SK-MEL-5 (cell line): Measurements from ENCODE around the gene STX2. TPM values are rescaled to one million over a fixed set of nuclear protein-coding genes. Genes with fewer than 3 reads are reported as not detected.

Source experiments
- DNase-seq: peaks from one replicate; pipeline ENCODE4 v3.0.0-alpha.2; 2016; ENCODE audit warnings: low read depth, low spot score
- in situ Hi-C: cut with HindIII; loops from 2 replicates; pipeline ENCODE4 v1.10.0; 2016; ENCODE audit warnings: low sequenced_read_pairs, high pct_unique_total_duplicates, low pct_unique_long_range_greater_than_20kb
- total RNA-seq: library from RNA; depleted of rRNA; stranded (reverse); fragments of >200 nt; shearing (Covaris generic); gene quantifications from 2 replicates; pipeline ENCODE4 v1.2.3, GENCODE V29; 2014

Gene STX2
- total RNA-seq, 1 experiment from 2014 or later: 23.7 TPM

DNA sequence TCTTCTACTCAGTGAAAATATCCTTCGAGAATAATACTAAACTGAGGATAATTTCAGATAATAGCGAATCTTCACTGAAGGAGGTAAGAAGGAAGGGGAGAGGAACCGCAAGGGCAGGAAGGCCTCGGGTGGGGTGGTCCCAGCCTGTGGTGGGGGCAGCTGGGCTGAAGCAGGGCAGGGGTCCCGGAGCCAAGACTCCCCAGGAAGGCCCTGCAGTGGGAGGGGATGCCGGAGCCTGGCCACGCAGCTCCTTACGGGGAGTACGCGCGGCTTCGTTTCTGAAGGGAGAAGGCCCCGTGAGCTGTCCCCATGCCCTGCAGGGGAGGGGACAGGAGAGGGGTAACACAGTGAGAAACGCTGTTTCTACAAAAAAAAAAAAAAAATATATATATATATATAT lies 21.2 kb downstream of the STX2 start:
- in situ Hi-C loops: no loop called here

DNA sequence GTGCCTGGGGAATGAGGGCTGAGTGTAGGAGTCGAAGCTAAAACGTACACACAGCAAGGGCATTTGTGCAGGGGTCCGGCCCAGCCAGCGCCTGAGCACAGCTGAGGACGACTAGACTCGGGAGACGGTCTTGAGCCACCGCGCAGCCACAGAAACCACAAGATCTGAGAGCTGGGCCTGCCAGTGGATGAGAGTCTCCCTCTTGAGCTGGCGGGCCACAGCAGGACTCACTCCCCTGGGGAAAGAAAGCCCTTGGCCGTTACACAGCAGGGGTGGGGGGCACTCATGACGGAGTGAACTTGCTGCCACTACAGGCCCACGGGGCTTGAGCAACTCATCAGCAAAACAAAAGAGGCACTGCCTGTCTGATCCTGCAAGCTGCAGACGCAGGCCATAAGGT lies 23.0 kb downstream of the STX2 start:
- in situ Hi-C loops: no loop called here

More for the DNA sequence above, 21.2 kb downstream of the STX2 start:
- no peak for DNase-seq

DNA sequence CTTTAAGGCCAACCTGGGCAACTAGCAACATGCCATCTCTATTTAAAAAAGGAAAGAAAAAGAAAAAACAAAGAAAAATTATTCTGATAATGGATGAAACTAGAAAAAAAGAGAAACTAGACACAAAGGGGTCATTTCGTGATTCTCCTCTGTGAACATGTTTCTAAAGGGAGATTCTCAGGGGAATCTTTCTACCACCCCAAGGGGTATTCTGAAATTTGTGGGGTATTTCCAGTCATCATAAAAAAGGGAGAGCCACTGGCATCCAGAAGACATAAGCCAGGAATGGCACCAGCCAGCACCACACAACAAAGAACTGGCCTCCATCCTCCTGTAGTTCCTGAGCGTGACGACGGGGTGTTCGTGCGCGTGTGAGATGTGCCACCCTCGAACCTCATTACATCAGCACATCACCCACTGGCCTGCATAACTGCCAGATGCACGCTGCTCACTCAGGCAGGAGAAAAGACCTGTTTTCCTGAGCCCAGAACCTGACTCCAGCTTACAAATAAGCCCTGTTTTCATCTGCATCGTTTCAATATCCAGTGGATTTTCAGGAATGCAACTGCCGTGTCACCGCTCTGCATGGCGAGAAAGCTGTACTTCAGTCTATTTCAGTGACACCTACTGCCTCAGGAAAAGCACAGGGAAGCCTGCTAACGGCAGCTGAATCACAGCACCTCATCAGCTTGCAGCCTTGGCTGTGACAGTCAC lies 23.9 kb downstream of the STX2 start:
- no peak for DNase-seq
- in situ Hi-C loops: no loop called here

More for the DNA sequence above, 23.0 kb downstream of the STX2 start:
- no peak for DNase-seq

DNA sequence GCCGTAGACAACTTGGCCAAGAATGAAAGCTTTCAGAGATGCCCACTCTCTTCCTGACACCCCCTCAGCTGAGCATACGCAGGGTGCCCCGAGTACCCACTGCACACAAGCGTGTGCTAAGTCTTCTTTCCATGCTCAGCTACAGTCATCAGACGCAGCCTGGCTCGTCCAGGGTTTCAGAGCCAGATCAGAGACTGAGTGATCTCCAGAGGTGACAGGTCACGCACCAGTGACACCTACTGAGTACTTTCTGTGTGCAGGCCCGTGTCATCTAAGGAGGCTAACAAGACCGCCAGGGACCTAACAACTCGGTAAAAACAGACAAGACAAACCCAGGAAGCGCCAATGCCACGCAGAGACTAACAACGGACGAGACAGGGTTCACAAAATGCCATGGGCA lies 25.1 kb downstream of the STX2 start:
- no peak for DNase-seq
- in situ Hi-C loops: no loop called here

DNA sequence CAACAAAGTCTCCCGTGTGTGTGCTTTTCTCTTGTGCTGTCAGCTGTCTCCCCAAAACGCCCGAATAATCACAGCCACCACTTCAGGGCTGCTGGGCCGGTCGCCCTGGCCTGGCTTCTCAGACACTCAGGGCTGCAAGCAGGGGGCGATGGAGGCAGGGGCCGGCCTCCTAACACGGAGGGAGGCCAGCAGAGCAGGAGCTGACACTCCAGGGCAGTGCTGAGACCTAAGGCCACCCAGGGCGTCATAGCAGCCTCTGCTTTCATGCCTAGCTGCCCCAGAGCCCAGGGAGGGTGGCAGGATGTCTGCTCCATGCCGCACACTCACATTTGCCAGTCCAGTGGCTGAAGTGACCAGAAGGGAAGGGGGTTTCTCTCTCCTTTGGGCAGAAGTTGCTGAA lies 25.6 kb downstream of the STX2 start:
- in situ Hi-C loops: no loop called here
- DNase-seq: no peak

DNA sequence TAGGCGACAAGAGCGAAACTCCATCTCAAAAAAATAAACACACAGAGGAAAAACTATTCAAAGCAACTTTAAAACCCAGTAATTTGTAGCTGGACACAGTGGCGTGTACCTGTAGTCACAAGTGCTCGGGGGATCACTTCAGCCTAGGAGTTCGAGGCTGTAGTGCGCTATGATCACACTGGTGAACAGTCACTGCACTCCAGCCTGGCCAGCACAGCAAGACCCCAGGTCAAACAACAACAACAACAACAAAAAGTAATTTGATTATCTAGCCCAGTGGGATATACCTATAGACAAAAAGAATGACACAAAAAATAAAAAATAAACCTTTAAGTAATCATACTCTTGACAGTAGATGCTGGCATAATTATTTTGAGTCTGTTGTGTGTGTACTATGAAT lies 29.3 kb downstream of the STX2 start:
- no peak for DNase-seq
- in situ Hi-C loops: no loop called here

DNA sequence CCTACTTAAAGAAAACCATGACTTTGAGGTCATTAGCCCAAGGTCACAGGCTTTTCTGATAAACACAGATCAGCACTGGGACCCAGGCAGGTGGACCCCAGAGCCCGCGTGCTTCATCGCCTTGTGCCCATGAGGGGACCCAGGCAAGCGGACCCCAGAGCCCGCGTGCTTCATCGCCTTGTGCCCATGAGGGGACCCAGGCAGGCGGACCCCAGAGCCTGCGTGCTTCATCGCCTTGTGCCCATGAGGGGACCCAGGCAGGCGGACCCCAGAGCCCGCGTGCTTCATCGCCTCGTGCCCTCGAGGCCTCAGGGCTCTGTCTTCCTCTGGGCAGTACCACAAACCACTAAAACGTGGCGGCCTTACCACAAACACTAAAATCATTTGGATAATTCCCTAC lies 31.7 kb downstream of the STX2 start:
- in situ Hi-C loops: no loop called here
- no peak for DNase-seq

DNA sequence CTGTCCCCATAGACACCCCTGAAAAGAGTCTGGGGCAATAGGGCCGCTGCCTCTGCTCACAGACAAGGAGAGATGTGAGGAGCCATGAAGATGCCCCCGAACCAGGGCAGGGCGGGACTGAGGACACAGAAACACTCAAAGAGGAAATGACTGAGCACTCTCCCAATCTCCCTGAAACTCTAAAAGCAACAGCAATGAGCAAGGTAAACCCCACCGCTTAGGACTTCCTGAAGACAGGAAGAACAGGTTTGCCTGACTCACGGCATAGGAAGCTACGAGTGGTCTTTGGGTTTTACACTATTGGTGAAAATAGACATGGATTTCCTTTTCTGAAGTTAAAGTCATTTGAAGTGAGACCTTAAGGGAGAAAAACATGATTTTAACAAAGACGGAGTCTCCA lies 32.5 kb downstream of the STX2 start:
- in situ Hi-C loops: no loop called here

DNA sequence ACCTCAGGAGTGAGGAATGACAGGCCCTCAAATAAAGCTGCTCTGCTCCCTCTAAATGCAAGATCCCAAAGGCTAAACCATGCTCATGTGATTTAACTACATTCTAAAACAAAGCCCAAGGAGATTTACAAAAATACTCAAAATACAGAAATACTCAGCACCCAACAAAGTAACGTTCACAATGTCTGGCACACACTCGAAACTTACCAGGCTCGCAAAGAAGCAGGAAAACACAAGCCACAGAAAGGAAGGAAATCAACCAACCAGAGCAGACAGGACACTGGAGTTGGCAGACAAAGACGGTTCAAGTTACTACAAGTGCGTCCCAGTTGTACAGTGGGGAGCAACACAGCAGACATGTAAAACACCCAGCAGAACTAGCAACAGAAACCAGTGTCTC lies 33.4 kb downstream of the STX2 start:
- DNase-seq: no peak
- in situ Hi-C loops: no loop called here

More for the DNA sequence above, 32.5 kb downstream of the STX2 start:
- DNase-seq: no peak

DNA sequence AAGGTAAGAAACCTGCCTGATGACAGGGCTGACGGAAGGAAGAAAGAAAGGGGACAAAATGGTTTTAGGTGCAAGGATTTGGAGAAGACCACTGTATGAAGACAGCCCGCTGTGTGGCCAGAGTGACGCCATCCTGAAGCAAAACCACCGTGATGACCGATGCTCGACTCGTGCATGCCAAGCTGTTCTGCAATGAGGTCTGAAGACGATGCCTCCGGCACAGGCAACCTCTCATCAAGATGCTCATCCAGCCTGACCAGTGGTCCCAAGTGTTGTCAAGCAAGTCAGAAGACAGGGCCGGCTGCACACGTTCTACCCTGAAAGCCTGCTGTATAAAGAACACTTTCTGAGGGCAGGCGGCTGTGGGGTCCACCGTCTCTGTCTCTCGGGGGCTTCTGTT lies 34.8 kb downstream of the STX2 start:
- DNase-seq: no peak
- in situ Hi-C loops: no loop called here

DNA sequence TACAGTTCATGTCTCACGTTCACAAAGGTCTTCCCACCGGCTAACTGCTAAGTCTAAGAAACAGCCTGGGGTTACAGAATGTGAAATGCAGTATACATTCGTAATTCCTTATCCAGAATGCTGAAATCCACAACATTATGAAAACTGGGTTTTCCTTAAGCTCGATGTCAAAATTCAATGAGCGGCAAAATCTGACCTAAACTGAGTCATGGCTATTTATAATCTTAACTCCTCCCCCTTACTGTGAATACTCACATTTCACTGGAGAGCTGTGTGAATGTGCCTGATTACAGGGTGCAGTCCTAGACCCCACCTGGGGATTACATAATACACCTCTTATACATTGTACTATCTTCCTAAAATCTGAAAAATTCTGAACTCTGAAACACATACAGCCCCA lies 35.3 kb downstream of the STX2 start:
- in situ Hi-C loops: no loop called here
- DNase-seq: no peak

DNA sequence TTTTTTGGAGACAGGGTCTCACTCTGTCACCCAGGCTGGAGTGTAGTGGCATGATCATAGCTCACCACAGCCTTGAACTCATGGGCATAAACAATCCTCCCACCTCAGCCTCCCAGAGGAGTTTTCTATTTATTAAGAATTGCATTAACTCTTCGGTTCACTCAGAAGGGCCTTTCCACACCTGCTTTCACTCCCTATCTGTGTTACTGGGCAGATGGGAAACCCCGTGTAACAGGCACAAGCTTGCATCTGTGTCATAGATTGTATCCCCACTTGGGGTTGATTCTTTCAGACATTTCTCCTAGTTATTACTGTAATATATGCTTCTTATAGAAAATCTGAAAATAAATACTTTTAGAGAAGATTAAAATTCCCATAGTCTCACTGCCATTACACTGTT lies 38.7 kb downstream of the STX2 start:
- in situ Hi-C loops: no loop called here

DNA sequence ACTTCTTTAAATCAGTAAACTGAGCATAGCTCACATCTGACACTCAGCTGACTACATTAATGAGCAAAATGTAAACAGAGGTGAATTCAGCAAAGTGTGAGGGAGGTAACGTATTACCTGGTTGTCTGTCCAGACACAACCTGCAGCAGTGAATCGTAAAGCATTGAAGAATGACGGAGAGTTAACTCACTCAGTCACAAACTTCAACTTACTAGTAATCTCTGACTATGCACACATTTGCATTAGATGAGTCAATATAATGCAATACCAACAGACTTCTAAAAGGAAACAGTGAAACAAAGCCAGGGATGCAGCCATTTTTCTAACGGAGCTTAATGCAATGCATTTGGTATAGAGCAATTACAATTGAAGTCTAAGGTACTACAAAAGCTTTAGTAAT lies 40.0 kb downstream of the STX2 start:
- in situ Hi-C loops: no loop called here
- DNase-seq: no peak

More for the DNA sequence above, 38.7 kb downstream of the STX2 start:
- DNase-seq: no peak

DNA sequence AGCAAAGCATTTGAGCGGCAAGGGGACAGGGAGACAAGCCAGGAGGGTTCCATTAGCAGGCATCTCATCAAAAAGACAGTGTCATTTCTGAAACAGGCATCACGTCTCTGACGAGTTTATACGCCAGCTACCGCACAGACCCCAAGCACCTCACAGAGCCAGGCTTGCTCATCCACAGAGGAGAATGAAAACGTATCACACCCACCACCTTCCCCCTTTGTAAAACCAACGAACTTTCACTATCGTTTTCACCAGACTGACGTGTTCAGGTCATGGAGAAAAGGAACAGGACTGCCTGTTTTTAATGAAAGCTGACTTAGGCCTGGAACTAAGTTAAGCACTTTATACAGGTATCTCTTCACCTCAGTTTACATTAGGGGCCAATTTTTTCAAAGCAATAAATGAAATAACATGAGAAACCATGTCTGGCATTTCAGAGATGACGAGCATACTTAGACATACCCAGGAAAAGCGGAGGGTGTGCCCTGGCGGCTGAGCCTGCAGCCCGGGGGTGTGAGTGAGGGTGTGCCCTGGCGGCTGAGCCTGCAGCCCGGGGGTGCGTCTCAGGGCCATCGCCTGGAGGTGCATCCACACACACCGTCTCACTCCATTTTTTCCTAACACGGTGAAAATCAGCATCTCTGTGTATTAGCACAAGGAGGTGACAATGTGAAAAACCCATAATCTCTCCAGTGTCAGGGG lies 41.9 kb downstream of the STX2 start:
- DNase-seq: no peak
- in situ Hi-C loops: no loop called here

DNA sequence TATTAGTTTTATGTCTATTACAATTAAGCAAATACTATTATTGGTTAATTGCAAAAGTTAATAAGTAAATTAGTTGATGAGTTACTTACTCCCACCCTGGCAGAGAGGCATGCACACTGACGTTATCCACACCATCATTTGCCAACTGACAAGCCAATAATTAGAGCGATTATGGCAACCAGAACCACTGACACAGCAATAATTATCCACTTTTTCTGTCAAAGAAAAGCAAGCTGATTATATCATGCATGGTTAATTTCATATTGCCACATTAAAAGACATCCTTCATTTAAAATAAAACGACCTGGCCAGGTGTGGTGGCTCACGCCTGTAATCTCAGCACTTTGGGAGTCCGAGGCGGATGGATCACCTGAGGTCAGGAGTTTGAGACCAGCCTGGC lies 43.1 kb downstream of the STX2 start:
- in situ Hi-C loops: no loop called here
- DNase-seq: no peak

DNA sequence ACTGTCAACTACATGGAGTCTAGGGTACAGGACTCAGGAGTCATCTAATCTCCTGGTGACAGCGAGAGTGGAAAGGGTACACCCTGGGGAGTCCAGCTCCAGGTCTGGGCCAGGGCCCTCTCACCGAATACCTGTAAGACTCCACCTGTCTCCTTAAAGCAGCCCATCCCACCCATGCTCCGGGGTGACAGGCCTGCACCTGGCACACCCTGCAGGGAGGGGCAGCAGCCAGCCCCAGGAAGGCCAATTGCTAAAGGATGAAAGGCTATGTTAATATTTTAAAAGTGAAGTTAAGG lies 45.5 kb downstream of the STX2 start:
- no peak for DNase-seq
- in situ Hi-C loops: no loop called here

DNA sequence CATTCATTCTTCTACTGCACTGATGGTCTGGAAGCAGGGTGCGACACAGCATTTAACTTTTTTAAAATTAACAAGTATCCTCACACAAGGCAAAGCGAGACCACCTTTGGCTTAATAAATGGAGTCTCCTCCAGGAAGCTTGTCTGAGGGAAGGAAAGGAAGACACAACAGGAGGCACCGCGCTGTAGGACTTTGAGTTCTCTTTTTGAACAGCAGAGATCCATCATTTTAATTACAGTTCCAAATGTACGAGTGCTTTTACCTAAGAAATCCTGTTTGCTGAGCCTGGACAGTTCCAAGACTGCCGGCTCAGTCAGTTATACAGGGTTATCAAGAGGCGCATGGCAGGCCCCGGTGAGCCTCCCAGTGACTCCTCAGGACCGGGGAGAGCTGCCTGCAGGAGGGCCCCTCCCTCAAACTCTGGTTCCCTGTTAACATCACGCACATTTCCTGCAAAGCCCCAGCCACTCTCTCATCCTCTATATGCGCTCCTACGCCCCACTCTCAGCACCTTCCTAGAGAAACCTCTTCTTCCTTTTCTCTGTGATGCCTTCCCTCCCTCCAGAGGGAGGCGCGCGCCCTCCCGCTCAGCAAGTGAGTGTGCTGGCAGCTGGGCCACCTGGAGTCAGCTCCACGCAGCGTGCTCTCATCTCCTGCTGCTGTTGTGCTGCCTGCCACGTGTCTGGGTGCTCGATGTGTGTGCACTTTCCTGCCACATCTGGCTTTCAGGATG lies 46.1 kb downstream of the STX2 start:
- no peak for DNase-seq
- in situ Hi-C loops: no loop called here

DNA sequence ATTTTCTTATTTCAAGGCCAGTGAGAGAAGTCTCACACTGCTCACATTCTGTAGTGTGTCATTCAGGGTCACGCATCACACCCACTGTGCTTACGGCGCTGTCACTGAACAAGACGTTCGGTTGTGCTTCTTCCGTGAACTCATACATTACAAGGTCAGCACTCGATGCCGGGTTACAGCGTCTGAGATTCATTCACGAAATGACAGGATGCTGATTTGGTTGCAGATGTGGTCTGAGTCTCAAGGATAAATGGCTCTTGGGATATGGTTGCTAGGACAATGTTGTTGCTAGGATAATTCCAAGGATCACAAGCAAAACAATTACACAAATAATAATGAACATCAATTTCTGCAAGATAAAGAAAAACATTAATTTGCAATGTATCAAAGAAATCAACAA lies 47.4 kb downstream of the STX2 start:
- DNase-seq: no peak
- in situ Hi-C loops: no loop called here

DNA sequence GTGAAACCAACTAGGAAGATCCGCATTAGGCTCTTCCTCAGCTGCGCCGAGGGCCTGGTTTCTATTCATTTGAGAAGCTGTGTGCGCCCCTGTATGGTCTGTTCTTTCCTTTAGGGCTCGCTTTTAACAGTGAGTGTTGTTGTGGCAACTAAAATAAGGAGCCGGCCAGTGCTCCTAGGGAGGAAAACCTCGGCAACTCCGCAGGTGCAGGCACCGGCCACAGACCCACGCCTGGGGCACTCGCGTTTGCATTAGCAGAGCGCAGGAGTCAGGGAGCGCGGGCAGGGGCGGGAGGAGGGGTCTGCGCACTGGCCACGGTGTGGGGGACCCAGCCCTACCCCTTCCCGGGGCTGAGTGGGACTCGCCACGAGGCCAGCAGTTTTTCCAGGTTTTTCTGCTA lies 50.5 kb downstream of the STX2 start:
- no peak for DNase-seq
- in situ Hi-C loops: no loop called here
